ENCODE results near the gene PIAS2.
"Not testable (repeated sequence)": the region's sequence is repeated elsewhere in the genome, so short reads cannot be mapped to it uniquely, and the experiment has no call there.

The PIAS2 gene

GRCh38 chr18:46815661-46816060, 101.6 kb downstream of the PIAS2 start:
- no peak for DNase-seq
- Histone ChIP-seq H3K4me3 (ENCODE audit: low read depth, low read length) (no peak overlapping the region), H3K27me3 (ENCODE audit: insufficient read depth, low read depth, severe bottlenecking) (no peaks in the 10 kb centered on the region), H3K36me3 (peaks cover 2% of the 10 kb centered on the region; the same call in 1 of the 2 replicates), H3K9me3 (ENCODE audit: severe bottlenecking) (no peaks in the 10 kb centered on the region), H3K27ac (no peak overlapping the region)
- TF ChIP-seq CTCF (IDR thresholded peaks at IDR 0.05; ENCODE audit: low read depth, low read length) = no peak

- Histone ChIP-seq H3K9me3 (ENCODE audit: severe bottlenecking) (no peaks in the 10 kb centered on the region), H3K27ac (no peak overlapping the region), H3K27me3 (ENCODE audit: insufficient read depth, low read depth, severe bottlenecking) (no peaks in the 10 kb centered on the region), H3K4me3 (ENCODE audit: low read depth, low read length) (no peak overlapping the region), H3K36me3 (peaks cover 2% of the 10 kb centered on the region; the same call in 1 of the 2 replicates)
- no peak for TF ChIP-seq CTCF (IDR thresholded peaks at IDR 0.05; ENCODE audit: low read depth, low read length)
- no peak for DNase-seq
Measured at GRCh38 chr18:46814399-46814798, 102.9 kb downstream of the PIAS2 start.

- H3K9me3 ChIP-seq (ENCODE audit: severe bottlenecking) = no peaks in the 10 kb centered on the region
- peaks cover 2% of the 10 kb centered on the region; the same call in 1 of the 2 replicates for H3K36me3 ChIP-seq
Measured at GRCh38 chr18:46812311-46812710, 105.0 kb downstream of the PIAS2 start.

GRCh38 chr18:46810481-46811000, 106.8 kb downstream of the PIAS2 start:
- TF ChIP-seq CTCF (IDR thresholded peaks at IDR 0.05; ENCODE audit: low read depth, low read length) = no peak
- peaks cover 2% of the 10 kb centered on the region; the same call in 1 of the 2 replicates for H3K36me3 ChIP-seq
- H3K27me3 ChIP-seq (ENCODE audit: insufficient read depth, low read depth, severe bottlenecking) = no peaks in the 10 kb centered on the region
- DNase-seq = no peak
- no peak overlapping the region for H3K27ac ChIP-seq
- H3K4me3 ChIP-seq (ENCODE audit: low read depth, low read length) = no peak overlapping the region
- no peaks in the 10 kb centered on the region for H3K9me3 ChIP-seq (ENCODE audit: severe bottlenecking)

More at GRCh38 chr18:46812311-46812710, 105.0 kb downstream of the PIAS2 start:
- H3K4me3 ChIP-seq (ENCODE audit: low read depth, low read length) = no peak overlapping the region
- TF ChIP-seq CTCF (IDR thresholded peaks at IDR 0.05; ENCODE audit: low read depth, low read length) = no peak
- no peaks in the 10 kb centered on the region for H3K27me3 ChIP-seq (ENCODE audit: insufficient read depth, low read depth, severe bottlenecking)
- no peak for DNase-seq
- H3K27ac ChIP-seq = no peak overlapping the region

- H3K27me3 ChIP-seq (ENCODE audit: insufficient read depth, low read depth, severe bottlenecking) = no peaks in the 10 kb centered on the region
- peaks cover 2% of the 10 kb centered on the region; the same call in 1 of the 2 replicates for H3K36me3 ChIP-seq
- H3K27ac ChIP-seq = no peak overlapping the region
- no peak for DNase-seq
- TF ChIP-seq CTCF (IDR thresholded peaks at IDR 0.05; ENCODE audit: low read depth, low read length) = no peak
- no peak overlapping the region for H3K4me3 ChIP-seq (ENCODE audit: low read depth, low read length)
- no peaks in the 10 kb centered on the region for H3K9me3 ChIP-seq (ENCODE audit: severe bottlenecking)
Measured at GRCh38 chr18:46809145-46809544, 108.2 kb downstream of the PIAS2 start.

GRCh38 chr18:46795945-46796344, 121.4 kb downstream of the PIAS2 start:
- H3K4me3 ChIP-seq (ENCODE audit: low read depth, low read length); H3K36me3 ChIP-seq; H3K27ac ChIP-seq; DNase-seq; H3K9me3 ChIP-seq (ENCODE audit: severe bottlenecking); H3K27me3 ChIP-seq (ENCODE audit: insufficient read depth, low read depth, severe bottlenecking): not testable (repeated sequence)
